IPS-20b (cell line): ENCODE measurements around the gene ANKRD13D.

Source experiments
- H3K27ac ChIP-seq: one replicate; pipeline ENCODE4 v1.5.1; 2013; ENCODE audit warnings: low read length
- H3K27me3 ChIP-seq: 2 replicates; pipeline ENCODE4 v1.6.1; 2013; ENCODE audit warnings: mild to moderate bottlenecking, low read length, inconsistent platforms; ENCODE audit not compliant: insufficient read depth
- H3K36me3 ChIP-seq: 2 replicates; pipeline ENCODE4 v1.6.1; 2013; ENCODE audit warnings: low read depth, mild to moderate bottlenecking, inconsistent platforms, low read length, moderate library complexity; ENCODE audit not compliant: insufficient read depth
- H3K4me1 ChIP-seq: 2 replicates; pipeline ENCODE4 v1.6.1; 2013; ENCODE audit warnings: mild to moderate bottlenecking, control low read depth, inconsistent platforms, low read length, moderate library complexity; ENCODE audit not compliant: insufficient read depth
- H3K4me3 ChIP-seq: 2 replicates; pipeline ENCODE4 v1.5.1; 2013; ENCODE audit warnings: mild to moderate bottlenecking, low read length, inconsistent platforms
- H3K9ac ChIP-seq: 2 replicates; pipeline ENCODE4 v1.6.1; 2013; ENCODE audit warnings: low read depth, mild to moderate bottlenecking, inconsistent platforms, low read length, moderate library complexity
- H3K9me3 ChIP-seq: 2 replicates; pipeline ENCODE4 v1.6.1; 2013; ENCODE audit warnings: mild to moderate bottlenecking, low read depth, low read length, inconsistent platforms; ENCODE audit not compliant: insufficient read depth

Gene ANKRD13D

DNA sequence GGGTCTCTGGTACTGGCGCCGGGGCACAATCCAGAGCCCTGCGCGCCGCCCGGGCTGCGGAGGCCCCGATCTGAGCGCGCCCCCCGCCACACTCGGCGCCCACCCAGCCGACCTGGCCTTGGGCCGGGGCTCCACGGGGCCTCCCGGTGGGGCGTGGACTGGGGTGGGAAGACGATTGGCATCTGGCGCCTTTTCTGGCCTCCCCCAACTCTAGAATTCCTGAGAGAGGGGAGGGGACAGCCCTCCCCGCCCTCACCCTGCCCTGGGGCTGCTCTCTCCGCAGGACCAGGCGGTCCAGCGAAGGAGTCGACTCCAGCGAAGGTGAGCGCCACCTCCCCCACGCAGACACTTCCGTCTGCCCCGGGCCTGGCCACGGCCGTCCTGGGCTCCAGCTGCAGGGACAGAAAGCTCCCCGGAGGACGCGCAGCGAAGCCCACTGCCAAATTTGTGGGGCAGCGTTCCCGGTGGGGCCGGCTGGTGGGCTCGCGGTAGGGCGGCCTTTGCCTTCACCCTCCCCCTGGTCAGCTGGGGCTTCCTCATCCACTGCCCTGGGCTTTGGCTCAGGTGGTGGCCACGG lies 14.8 kb downstream of the ANKRD13D start:
- Histone ChIP-seq H3K9ac (peak overlapping the region; percentile 56), H3K27me3 (peaks cover 13% of the 10 kb centered on the region; the same call in 1 of the 2 replicates), H3K4me1 (peaks cover 9% of the 10 kb centered on the region), H3K27ac (no peak overlapping the region), H3K9me3 (no peaks in the 10 kb centered on the region), H3K36me3 (0 out of 2 replicates have a peak, but pooled peaks cover 5% of the 10 kb centered on the region), H3K4me3 (peak overlapping the region; percentile 72)

DNA sequence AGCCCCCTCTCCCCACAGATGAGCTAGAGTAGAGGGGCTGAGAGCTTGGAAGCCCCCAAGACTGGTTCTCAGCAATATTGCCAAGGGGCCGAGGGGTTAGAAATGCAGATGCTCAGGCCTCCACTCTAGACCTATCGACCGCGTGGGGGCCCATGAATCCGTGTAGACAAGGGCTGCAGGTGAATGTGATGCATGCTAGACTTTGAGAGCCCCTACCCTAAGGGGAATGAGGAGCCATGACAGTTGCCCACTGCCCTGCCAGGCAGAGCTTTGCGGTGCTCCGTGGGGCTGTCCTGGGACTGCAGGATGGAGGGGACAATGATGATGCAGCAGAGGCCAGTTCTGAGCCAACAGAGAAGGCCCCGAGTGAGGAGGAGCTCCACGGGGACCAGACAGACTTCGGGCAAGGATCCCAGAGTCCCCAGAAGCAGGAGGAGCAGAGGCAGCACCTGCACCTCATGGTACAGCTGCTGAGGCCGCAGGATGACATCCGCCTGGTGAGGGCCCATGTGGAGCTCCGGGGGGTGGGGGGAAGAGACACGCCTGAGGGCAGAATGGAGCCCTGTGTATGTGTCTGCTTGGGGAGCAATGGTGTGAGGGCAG lies 15.5 kb downstream of the ANKRD13D start:
- H3K27ac ChIP-seq = no peak overlapping the region
- peak overlapping the region; percentile 72 for H3K4me3 ChIP-seq
- peaks cover 9% of the 10 kb centered on the region for H3K4me1 ChIP-seq
- H3K27me3 ChIP-seq = peaks cover 13% of the 10 kb centered on the region; the same call in 1 of the 2 replicates
- 0 out of 2 replicates have a peak, but pooled peaks cover 5% of the 10 kb centered on the region for H3K36me3 ChIP-seq
- peak overlapping the region; percentile 56 for H3K9ac ChIP-seq
- H3K9me3 ChIP-seq = no peaks in the 10 kb centered on the region

DNA sequence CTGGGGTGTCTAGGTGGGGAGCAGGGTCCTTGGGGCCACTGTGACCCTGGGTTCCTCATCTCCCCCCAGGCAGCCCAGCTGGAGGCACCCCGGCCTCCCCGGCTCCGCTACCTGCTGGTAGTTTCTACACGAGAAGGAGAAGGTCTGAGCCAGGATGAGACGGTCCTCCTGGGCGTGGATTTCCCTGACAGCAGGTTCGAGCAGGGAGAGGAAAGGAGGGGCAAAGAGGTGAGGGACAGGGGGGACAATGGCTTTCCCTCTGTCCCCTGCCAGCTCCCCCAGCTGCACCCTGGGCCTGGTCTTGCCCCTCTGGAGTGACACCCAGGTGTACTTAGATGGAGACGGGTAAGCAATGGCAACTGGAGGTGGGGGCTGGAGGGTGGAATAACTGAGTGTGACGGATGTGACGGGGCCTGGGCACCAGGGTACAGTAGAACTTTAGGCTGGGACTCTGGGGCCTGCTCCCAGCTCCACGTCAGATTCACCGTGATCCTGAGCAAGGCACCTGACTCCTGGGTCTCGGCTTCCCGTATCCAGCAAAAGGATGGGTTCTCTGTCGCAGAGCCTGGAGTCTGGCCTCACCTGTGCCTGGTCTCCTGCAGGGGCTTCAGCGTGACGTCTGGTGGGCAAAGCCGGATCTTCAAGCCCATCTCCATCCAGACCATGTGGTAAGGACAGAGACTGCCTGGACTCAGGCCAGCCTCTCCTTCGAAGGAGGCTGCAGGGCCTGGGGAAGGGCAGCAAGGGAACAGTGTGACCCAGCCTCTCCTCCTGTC lies 17.9 kb downstream of the ANKRD13D start:
- Histone ChIP-seq H3K4me1 (peaks cover 4% of the 10 kb centered on the region), H3K36me3 (no peaks in the 10 kb centered on the region), H3K27me3 (peaks cover 13% of the 10 kb centered on the region; the same call in 1 of the 2 replicates), H3K4me3 (no peak overlapping the region), H3K9me3 (no peaks in the 10 kb centered on the region), H3K9ac (no peak overlapping the region), H3K27ac (no peak overlapping the region)

DNA sequence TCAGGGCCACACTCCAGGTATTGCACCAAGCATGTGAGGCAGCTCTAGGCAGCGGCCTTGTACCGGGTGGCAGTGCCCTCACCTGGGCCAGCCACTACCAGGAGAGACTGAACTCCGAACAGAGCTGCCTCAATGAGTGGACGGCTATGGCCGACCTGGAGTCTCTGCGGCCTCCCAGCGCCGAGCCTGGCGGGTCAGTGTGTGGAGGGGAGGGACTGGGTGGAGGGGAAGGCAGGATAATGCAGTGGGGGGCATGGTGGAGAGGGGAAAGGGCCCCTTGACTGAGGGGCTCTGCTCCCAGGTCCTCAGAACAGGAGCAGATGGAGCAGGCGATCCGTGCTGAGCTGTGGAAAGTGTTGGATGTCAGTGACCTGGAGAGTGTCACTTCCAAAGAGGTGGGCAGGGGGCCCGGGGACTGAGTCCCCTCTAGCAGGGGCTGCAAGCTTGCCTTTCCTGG lies 18.5 kb downstream of the ANKRD13D start:
- no peak overlapping the region for H3K27ac ChIP-seq
- no peaks in the 10 kb centered on the region for H3K9me3 ChIP-seq
- no peaks in the 10 kb centered on the region for H3K36me3 ChIP-seq
- H3K27me3 ChIP-seq = peaks cover 13% of the 10 kb centered on the region; the same call in 1 of the 2 replicates
- H3K9ac ChIP-seq = no peak overlapping the region
- H3K4me3 ChIP-seq = no peak overlapping the region
- peaks cover 4% of the 10 kb centered on the region for H3K4me1 ChIP-seq

DNA sequence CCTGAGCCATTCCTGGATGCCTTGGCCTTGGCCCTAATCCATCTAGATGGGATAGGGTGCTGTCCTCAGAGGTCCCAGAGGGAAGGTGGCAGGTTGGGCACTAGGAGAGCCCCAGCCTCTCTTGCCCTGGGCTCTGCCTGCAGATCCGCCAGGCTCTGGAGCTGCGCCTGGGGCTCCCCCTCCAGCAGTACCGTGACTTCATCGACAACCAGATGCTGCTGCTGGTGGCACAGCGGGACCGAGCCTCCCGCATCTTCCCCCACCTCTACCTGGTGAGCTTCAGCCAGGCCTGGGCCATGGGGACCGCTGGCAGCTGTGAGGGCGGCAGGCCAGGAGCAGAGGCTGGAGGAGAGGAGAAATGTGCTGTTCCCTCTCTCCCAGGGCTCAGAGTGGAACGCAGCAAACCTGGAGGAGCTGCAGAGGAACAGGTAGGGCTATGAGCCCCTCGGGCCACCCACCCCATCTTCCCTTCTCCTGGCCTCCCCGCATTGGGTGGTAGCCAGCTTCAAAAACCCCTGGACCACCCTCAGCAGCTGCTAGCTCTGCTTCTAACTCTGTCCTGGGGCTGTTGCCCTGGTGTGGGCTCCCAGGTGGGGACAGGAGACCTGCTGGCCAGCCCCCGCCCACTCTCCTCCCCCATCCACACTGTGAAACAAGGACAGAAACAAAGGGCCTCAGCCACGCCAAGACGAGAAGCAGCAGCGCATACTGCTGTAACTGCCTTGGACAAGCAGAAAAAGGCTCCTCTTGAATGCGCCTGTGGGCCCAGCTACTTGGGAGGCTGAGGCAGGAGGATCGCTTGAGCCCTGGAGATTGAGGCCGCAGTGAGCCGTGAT lies 19.1 kb downstream of the ANKRD13D start:
- no peak overlapping the region for H3K9ac ChIP-seq
- no peak overlapping the region for H3K4me3 ChIP-seq
- H3K36me3 ChIP-seq = no peaks in the 10 kb centered on the region
- no peak overlapping the region for H3K27ac ChIP-seq
- H3K4me1 ChIP-seq = peaks cover 4% of the 10 kb centered on the region
- H3K9me3 ChIP-seq = no peaks in the 10 kb centered on the region
- H3K27me3 ChIP-seq = peaks cover 13% of the 10 kb centered on the region; the same call in 1 of the 2 replicates

DNA sequence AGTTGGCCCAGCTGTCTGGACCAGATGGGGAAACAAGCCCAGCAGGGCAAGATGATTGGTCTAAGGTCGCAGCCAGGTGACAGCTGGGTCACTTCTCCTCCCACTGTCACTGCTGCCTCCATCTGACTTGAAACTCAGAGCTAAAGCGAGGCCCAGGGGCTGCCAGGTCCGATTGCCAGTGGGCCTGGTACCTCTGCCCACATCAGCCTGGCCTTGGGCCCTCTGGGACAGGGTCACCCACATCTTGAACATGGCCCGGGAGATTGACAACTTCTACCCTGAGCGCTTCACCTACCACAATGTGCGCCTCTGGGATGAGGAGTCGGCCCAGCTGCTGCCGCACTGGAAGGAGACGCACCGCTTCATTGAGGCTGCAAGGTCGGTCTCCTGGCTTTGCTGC lies 20.1 kb downstream of the ANKRD13D start:
- peaks cover 3% of the 10 kb centered on the region for H3K4me1 ChIP-seq
- H3K4me3 ChIP-seq = no peak overlapping the region
- H3K36me3 ChIP-seq = no peaks in the 10 kb centered on the region
- no peak overlapping the region for H3K9ac ChIP-seq
- no peaks in the 10 kb centered on the region for H3K9me3 ChIP-seq
- H3K27ac ChIP-seq = no peak overlapping the region
- peaks cover 8% of the 10 kb centered on the region; the same call in 1 of the 2 replicates for H3K27me3 ChIP-seq

DNA sequence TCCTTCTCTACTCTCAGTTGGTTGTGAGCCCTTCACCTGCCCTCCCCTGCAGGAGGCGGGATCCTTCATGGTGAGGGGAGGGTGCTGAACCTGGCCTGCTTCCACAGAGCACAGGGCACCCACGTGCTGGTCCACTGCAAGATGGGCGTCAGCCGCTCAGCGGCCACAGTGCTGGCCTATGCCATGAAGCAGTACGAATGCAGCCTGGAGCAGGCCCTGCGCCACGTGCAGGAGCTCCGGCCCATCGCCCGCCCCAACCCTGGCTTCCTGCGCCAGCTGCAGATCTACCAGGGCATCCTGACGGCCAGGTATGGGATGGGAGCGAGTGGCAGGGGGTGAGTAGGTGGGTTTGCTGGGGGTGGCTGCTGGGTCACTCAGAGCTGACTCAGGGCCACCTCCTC lies 20.6 kb downstream of the ANKRD13D start:
- Histone ChIP-seq H3K27ac (no peak overlapping the region), H3K4me1 (no peaks in the 10 kb centered on the region), H3K9ac (no peak overlapping the region), H3K36me3 (no peaks in the 10 kb centered on the region), H3K4me3 (no peak overlapping the region), H3K27me3 (peaks cover 3% of the 10 kb centered on the region; the same call in 1 of the 2 replicates), H3K9me3 (no peaks in the 10 kb centered on the region)

DNA sequence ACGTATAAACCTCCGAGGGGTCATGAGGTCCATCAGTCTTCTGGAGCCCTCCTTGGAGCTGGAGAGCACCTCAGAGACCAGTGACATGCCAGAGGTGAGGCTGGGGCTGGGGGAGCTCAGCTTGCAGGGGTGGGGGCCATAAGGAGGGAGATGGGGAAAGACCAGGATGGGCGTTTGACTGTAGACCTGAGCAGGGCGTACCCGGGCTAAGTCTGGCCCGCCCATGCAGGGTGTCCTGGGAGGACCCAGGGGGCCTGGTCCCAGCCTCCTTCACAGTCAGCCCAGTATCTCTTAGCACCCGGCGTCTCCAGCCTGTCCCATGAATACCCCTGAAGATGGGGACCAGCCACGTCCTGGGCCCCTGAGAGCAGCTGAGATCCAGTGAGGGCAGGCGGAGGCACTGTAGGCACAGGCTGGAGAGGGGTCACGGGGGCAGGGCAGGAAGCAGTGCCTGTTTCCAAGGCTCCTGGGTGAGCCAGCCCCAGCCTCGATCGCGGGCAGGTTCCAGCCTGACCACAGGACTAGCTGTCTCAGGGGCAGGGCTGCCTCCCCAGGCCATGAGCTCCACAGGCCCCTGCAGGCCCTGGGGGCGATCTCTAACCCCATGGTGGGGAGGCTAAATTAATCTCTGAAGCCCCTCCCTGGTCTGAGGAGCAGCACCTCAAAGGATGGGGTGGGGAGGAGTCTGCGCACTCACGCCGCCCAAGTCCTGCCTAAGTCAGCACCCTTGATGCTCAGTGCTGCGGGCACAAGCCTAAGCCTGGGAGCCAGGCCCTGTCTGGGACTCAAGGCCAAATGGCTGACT lies 21.3 kb downstream of the ANKRD13D start:
- Histone ChIP-seq H3K36me3 (no peaks in the 10 kb centered on the region), H3K4me3 (no peak overlapping the region), H3K9ac (no peak overlapping the region), H3K9me3 (no peaks in the 10 kb centered on the region), H3K27me3 (no peaks in the 10 kb centered on the region), H3K27ac (no peak overlapping the region), H3K4me1 (no peaks in the 10 kb centered on the region)

DNA sequence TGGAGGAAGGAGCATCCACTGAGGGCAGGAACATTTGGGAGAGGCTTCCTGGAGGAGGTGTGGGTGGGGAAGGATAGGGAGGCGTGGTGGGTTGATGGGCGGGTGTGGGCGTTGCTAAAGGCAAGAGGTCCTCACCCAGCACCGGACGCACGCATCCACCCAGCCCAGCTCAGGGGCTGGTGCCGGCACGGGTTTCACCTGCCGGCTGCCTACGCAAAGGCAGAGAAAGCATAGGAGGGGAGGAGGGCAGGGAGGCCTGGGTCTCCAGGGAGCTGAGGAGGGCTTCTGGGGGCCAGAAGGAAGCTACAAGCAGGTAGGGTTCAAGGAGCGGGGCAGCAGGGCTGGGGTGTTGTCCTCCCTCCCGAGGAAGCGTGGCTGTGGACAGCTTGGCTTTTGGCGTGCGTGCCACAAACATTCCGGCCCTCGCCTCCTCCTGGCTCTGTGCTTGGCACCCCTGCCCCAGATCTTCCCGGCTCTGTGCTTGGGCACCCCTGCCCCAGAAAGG lies 22.0 kb downstream of the ANKRD13D start:
- H3K36me3 ChIP-seq = no peaks in the 10 kb centered on the region

DNA sequence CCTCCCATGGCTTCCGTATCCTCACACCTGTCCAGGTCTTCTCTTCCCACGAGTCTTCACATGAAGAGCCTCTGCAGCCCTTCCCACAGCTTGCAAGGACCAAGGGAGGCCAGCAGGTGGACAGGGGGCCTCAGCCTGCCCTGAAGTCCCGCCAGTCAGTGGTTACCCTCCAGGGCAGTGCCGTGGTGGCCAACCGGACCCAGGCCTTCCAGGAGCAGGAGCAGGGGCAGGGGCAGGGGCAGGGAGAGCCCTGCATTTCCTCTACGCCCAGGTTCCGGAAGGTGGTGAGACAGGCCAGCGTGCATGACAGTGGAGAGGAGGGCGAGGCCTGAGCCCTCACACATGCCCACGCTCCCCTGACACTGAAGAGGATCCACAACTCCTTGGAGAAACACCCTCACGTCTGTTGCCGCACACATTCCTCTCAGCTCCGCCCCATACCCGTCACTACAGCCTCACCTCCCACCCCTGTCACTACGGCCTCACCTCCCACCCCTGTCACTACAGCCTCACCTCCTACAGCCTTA lies 22.5 kb downstream of the ANKRD13D start:
- no peaks in the 10 kb centered on the region; the same call in 1 of the 2 replicates for H3K27me3 ChIP-seq
- no peaks in the 10 kb centered on the region for H3K36me3 ChIP-seq
- H3K27ac ChIP-seq = no peak overlapping the region
- no peak overlapping the region for H3K4me3 ChIP-seq
- H3K9me3 ChIP-seq = no peaks in the 10 kb centered on the region
- no peak overlapping the region for H3K9ac ChIP-seq
- no peaks in the 10 kb centered on the region for H3K4me1 ChIP-seq

More for the DNA sequence above, 22.0 kb downstream of the ANKRD13D start:
- Histone ChIP-seq H3K9ac (no peak overlapping the region), H3K4me1 (no peaks in the 10 kb centered on the region), H3K9me3 (no peaks in the 10 kb centered on the region), H3K27me3 (no peaks in the 10 kb centered on the region), H3K4me3 (no peak overlapping the region), H3K27ac (no peak overlapping the region)
